CD4-positive, CD25-positive, alpha-beta regulatory T cell (primary cell): ENCODE data around the gene ORM2. TPM values are rescaled to one million over a fixed set of nuclear protein-coding genes. Genes with fewer than 3 reads are reported as not detected.

Source experiments
- ATAC-seq, 2 donors: fragments of 150-1000 bp; cut with Tn5 transposase; one replicate each; pipeline ENCODE4 v1.10.0; 2021; ENCODE audit warnings: low read depth in 2 of 2, moderate number of reproducible peaks in 2 of 2, moderate library complexity in 1 of 2
- DNase-seq, 3 donors: peaks; one replicate each; pipeline versions ENCODE4 v3.0.0 to v3.0.0-alpha.2; 2012 to 2022; ENCODE audit warnings: mixed read lengths in 1 of 3
- H3K27ac ChIP-seq: one replicate; pipeline ENCODE4 v1.7.0; 2013; ENCODE audit warnings: mild to moderate bottlenecking, low read length; ENCODE audit not compliant: insufficient read depth, poor library complexity, severe bottlenecking
- H3K27me3 ChIP-seq: one replicate; pipeline ENCODE4 v1.7.0; 2013; ENCODE audit warnings: low read length; ENCODE audit not compliant: control insufficient read depth, insufficient read depth
- H3K36me3 ChIP-seq: one replicate; pipeline ENCODE4 v1.7.0; 2013; ENCODE audit warnings: mild to moderate bottlenecking, low read length, moderate library complexity; ENCODE audit not compliant: control insufficient read depth, insufficient read depth
- H3K4me1 ChIP-seq: 2 replicates; pipeline ENCODE4 v1.7.0; 2013; ENCODE audit warnings: mild to moderate bottlenecking, low read length; ENCODE audit not compliant: insufficient read depth, control insufficient read depth, poor library complexity, severe bottlenecking
- H3K4me3 ChIP-seq: one replicate; pipeline ENCODE4 v1.7.0; 2013; ENCODE audit warnings: low read depth, mild to moderate bottlenecking, low read length, moderate library complexity
- H3K9me3 ChIP-seq, 2 experiments: 1 replicate in 1 of 2; 2 replicates in 1 of 2; pipeline ENCODE4 v1.7.0; 2013; ENCODE audit warnings: low read length in 2 of 2, mild to moderate bottlenecking in 1 of 2, moderate library complexity in 1 of 2; ENCODE audit not compliant: control insufficient read depth in 2 of 2
- H3K27ac Mint-ChIP-seq, 3 donors: one replicate each; pipeline ENCODE4 v1.8.0; 2020 to 2022; ENCODE audit warnings: mild to moderate bottlenecking in 3 of 3, mixed read lengths in 3 of 3, moderate library complexity in 2 of 3
- H3K27me3 Mint-ChIP-seq: one replicate; pipeline ENCODE4 v1.8.0; 2022; ENCODE audit warnings: mild to moderate bottlenecking, mixed read lengths
- H3K36me3 Mint-ChIP-seq: one replicate; pipeline ENCODE4 v1.8.0; 2020; ENCODE audit warnings: mixed read lengths
- H3K4me1 Mint-ChIP-seq, 4 donors: one replicate each; pipeline ENCODE4 v1.8.0; 2020 to 2022; ENCODE audit warnings: mixed read lengths in 4 of 4, mild to moderate bottlenecking in 1 of 4
- H3K4me3 Mint-ChIP-seq, 4 donors: one replicate each; pipeline ENCODE4 v1.8.0; 2020 to 2022; ENCODE audit warnings: mild to moderate bottlenecking in 4 of 4, mixed read lengths in 4 of 4, moderate library complexity in 3 of 4
- H3K9me3 Mint-ChIP-seq, 7 donors: one replicate each; pipeline ENCODE4 v1.8.0; 2020 to 2022; ENCODE audit warnings: mixed read lengths in 7 of 7, mild to moderate bottlenecking in 3 of 7, moderate library complexity in 2 of 7
- polyA plus RNA-seq, 4 donors: library from polyadenylated mRNA; unstranded; fragments of 300-500 nt; fragmentation: Illumina TruSeq; gene quantifications; one replicate each; pipeline ENCODE4 v1.2.3, GENCODE V29; 2021
- total RNA-seq: library from RNA; stranded (reverse); gene quantifications from one replicate; pipeline ENCODE4 v1.2.3, GENCODE V29; 2022

ORM2 gene
- total and polyA plus RNA-seq, 5 donors from 2014 or later = not detected

- Histone ChIP-seq H3K4me3 (no peak overlapping the region), H3K27me3 (no peaks in the 10 kb centered on the region), H3K27ac (no peak overlapping the region), H3K36me3 (peaks cover 45% of the 10 kb centered on the region), H3K4me1 (no peaks in the 10 kb centered on the region), H3K9me3 (no peaks in the 10 kb centered on the region)
- Mint-ChIP-seq H3K27me3 (peaks cover 4% of the 10 kb centered on the region), H3K4me3 (peak overlapping the region in 1 of 4 donors; percentile 29), H3K36me3 (peaks cover 28% of the 10 kb centered on the region), H3K9me3 (peaks cover 0 to 1% (median 0%) of the 10 kb centered on the region in 7 donors), H3K4me1 (peaks cover 4 to 21% (median 7%) of the 10 kb centered on the region in 4 donors), H3K27ac (no peak overlapping the region)
- no peak for DNase-seq
- ATAC-seq = no peak
These were observed 4.8 kb downstream of the ORM2 start for GRCh38 chr9:114334490-114334889.

- Histone ChIP-seq H3K27me3 (no peaks in the 10 kb centered on the region), H3K9me3 (no peaks in the 10 kb centered on the region), H3K27ac (no peak overlapping the region), H3K4me1 (no peaks in the 10 kb centered on the region), H3K4me3 (no peak overlapping the region), H3K36me3 (peaks cover 58% of the 10 kb centered on the region)
- Mint-ChIP-seq H3K27me3 (peaks cover 4% of the 10 kb centered on the region), H3K4me3 (no peak overlapping the region), H3K27ac (no peak overlapping the region), H3K9me3 (peaks cover 0 to 1% (median 0%) of the 10 kb centered on the region in 7 donors), H3K4me1 (peaks cover 4 to 18% (median 7%) of the 10 kb centered on the region in 4 donors), H3K36me3 (peaks cover 30% of the 10 kb centered on the region)
- no peak for DNase-seq
- no peak for ATAC-seq
These were observed 6.1 kb downstream of the ORM2 start for GRCh38 chr9:114335745-114336144.

- ATAC-seq = no peak
- no peak overlapping the region for H3K27ac Mint-ChIP-seq
- H3K36me3 ChIP-seq = peaks cover 62% of the 10 kb centered on the region
These were observed 6.5 kb downstream of the ORM2 start for GRCh38 chr9:114336157-114336556.

GRCh38 chr9:114336699-114337395, 7.2 kb downstream of the ORM2 start:
- Histone ChIP-seq H3K27ac (no peak overlapping the region), H3K9me3 (no peaks in the 10 kb centered on the region), H3K4me3 (no peak overlapping the region), H3K27me3 (no peaks in the 10 kb centered on the region), H3K4me1 (no peaks in the 10 kb centered on the region), H3K36me3 (peaks cover 69% of the 10 kb centered on the region)
- Mint-ChIP-seq H3K27me3 (peaks cover 4% of the 10 kb centered on the region), H3K36me3 (peaks cover 38% of the 10 kb centered on the region), H3K4me3 (no peak overlapping the region), H3K27ac (peak overlapping the region in 2 of 3 donors; percentile 46 to 63), H3K4me1 (peaks cover 4 to 16% (median 7%) of the 10 kb centered on the region in 4 donors), H3K9me3 (peaks cover 0 to 1% (median 0%) of the 10 kb centered on the region in 7 donors)
- no peak for DNase-seq
- ATAC-seq = no peak

More at GRCh38 chr9:114336157-114336556, 6.5 kb downstream of the ORM2 start:
- H3K4me3 ChIP-seq = no peak overlapping the region
- H3K9me3 ChIP-seq = no peaks in the 10 kb centered on the region
- Mint-ChIP-seq H3K4me3 (no peak overlapping the region), H3K27me3 (peaks cover 4% of the 10 kb centered on the region), H3K36me3 (peaks cover 31% of the 10 kb centered on the region), H3K9me3 (peaks cover 0 to 1% (median 0%) of the 10 kb centered on the region in 7 donors), H3K4me1 (peaks cover 4 to 14% (median 7%) of the 10 kb centered on the region in 4 donors)
- no peaks in the 10 kb centered on the region for H3K4me1 ChIP-seq
- DNase-seq = no peak
- H3K27me3 ChIP-seq = no peaks in the 10 kb centered on the region
- no peak overlapping the region for H3K27ac ChIP-seq

GRCh38 chr9:114338187-114338586, 8.5 kb downstream of the ORM2 start:
- Mint-ChIP-seq H3K9me3 (peaks cover 0 to 1% (median 0%) of the 10 kb centered on the region in 7 donors), H3K27ac (peak overlapping the region in 1 of 3 donors; percentile 38), H3K4me3 (no peak overlapping the region), H3K4me1 (peaks cover 1 to 17% (median 5%) of the 10 kb centered on the region in 4 donors), H3K27me3 (peaks cover 4% of the 10 kb centered on the region), H3K36me3 (peaks cover 42% of the 10 kb centered on the region)
- DNase-seq = no peak
- Histone ChIP-seq H3K27ac (no peak overlapping the region), H3K9me3 (no peaks in the 10 kb centered on the region), H3K27me3 (no peaks in the 10 kb centered on the region), H3K36me3 (peaks cover 82% of the 10 kb centered on the region), H3K4me3 (no peak overlapping the region), H3K4me1 (no peaks in the 10 kb centered on the region)
- no peak for ATAC-seq

- ATAC-seq = peak; percentile 47 to 53
- H3K27ac ChIP-seq = no peak overlapping the region
These were observed 9.7 kb downstream of the ORM2 start for GRCh38 chr9:114339130-114339908.

GRCh38 chr9:114341152-114341830, 11.6 kb downstream of the ORM2 start:
- Mint-ChIP-seq H3K4me1 (peaks cover 4 to 21% (median 8%) of the 10 kb centered on the region in 4 donors), H3K36me3 (peaks cover 53% of the 10 kb centered on the region)

More at GRCh38 chr9:114339130-114339908, 9.7 kb downstream of the ORM2 start:
- no peak overlapping the region for H3K4me3 ChIP-seq
- peak; percentile 26 to 49 (median 37) for DNase-seq
- peaks cover 4 to 21% (median 9%) of the 10 kb centered on the region in 4 donors for H3K4me1 Mint-ChIP-seq
- H3K36me3 ChIP-seq = peaks cover 93% of the 10 kb centered on the region
- H3K36me3 Mint-ChIP-seq = peaks cover 50% of the 10 kb centered on the region
- no peaks in the 10 kb centered on the region for H3K4me1 ChIP-seq
- no peaks in the 10 kb centered on the region for H3K9me3 ChIP-seq
- no peak overlapping the region for H3K4me3 Mint-ChIP-seq
- H3K9me3 Mint-ChIP-seq = peaks cover 0 to 1% (median 0%) of the 10 kb centered on the region in 7 donors
- H3K27me3 Mint-ChIP-seq = peaks cover 4% of the 10 kb centered on the region
- H3K27ac Mint-ChIP-seq = peak overlapping the region in 2 of 3 donors; percentile 56 to 69
- H3K27me3 ChIP-seq = no peaks in the 10 kb centered on the region

More at GRCh38 chr9:114341152-114341830, 11.6 kb downstream of the ORM2 start:
- Mint-ChIP-seq H3K4me3 (no peak overlapping the region), H3K27me3 (peaks cover 4% of the 10 kb centered on the region), H3K9me3 (no peaks in the 10 kb centered on the region), H3K27ac (peak overlapping the region in 1 of 3 donors; percentile 69)
- Histone ChIP-seq H3K27me3 (no peaks in the 10 kb centered on the region), H3K4me3 (no peak overlapping the region), H3K9me3 (no peaks in the 10 kb centered on the region), H3K4me1 (no peaks in the 10 kb centered on the region), H3K36me3 (peaks cover 98% of the 10 kb centered on the region), H3K27ac (no peak overlapping the region)
- ATAC-seq (no peak), DNase-seq (no peak)
